ENCODE measurements around the gene PAX2. TPM values are rescaled to one million over a fixed set of nuclear protein-coding genes. Genes with fewer than 3 reads are reported as not detected.

Gene PAX2
- polyA plus RNA-seq, 2 of the 4 experiments (the other 2 are of a cell fraction) = 0.06 to 0.21 TPM

GRCh38 chr10:100723180-100723579 lies 22.2 kb upstream of the PAX2 start:
- FAIRE-seq = no peak

More at GRCh38 chr10:100723180-100723579, 22.2 kb upstream of the PAX2 start:
- POLR2A ChIA-PET = no interaction called here
- Histone ChIP-seq H3K4me1 (peaks cover 2% of the 10 kb centered on the region), H3K9me3 (no peaks in the 10 kb centered on the region), H3K27ac (no peak overlapping the region), H3K4me2 (no peak overlapping the region), H3K4me3 (no peak overlapping the region)
- 72% methylated on average over 5 of the region's 5 CpGs for WGBS (ENCODE audit: missing lambda C conversion rate)
- ATAC-seq (no peak), DNase-seq (ENCODE audit: low read depth in 1 of 2, low spot score in 1 of 2) (no peak)
- no peak for TF ChIP-seq HOXA7 (CRISPR knock-in tag; IDR thresholded peaks at IDR 0.05)
- TF ChIP-seq USF2 (IDR thresholded peaks at IDR 0.05) = no peak
- no peak for TF ChIP-seq RCOR1 (IDR thresholded peaks at IDR 0.05; ENCODE audit: low read depth, low read length)
- TF ChIP-seq JUNB (IDR thresholded peaks at IDR 0.05) = no peak
- no peak for TF ChIP-seq SMC3 (IDR thresholded peaks at IDR 0.05)
- no peak for TF ChIP-seq EP300 (IDR thresholded peaks at IDR 0.05)
- no peak for TF ChIP-seq MAX (IDR thresholded peaks at IDR 0.05)
- no peak for TF ChIP-seq ATOH8 (CRISPR knock-in tag; IDR thresholded peaks at IDR 0.05; ENCODE audit: low read depth)
- no peak for TF ChIP-seq RARB (CRISPR knock-in tag; IDR thresholded peaks at IDR 0.05)
- no peak for TF ChIP-seq HDAC2 (IDR thresholded peaks at IDR 0.05)
- TF ChIP-seq KDM1A (IDR thresholded peaks at IDR 0.05; ENCODE audit: low read depth) = no peak
- TF ChIP-seq REST (IDR thresholded peaks at IDR 0.05) = no peak
- no peak for TF ChIP-seq ZC3H11A (IDR thresholded peaks at IDR 0.05)
- no peak for TF ChIP-seq HOXB13 (CRISPR knock-in tag; IDR thresholded peaks at IDR 0.05; ENCODE audit: low read depth)
- TF ChIP-seq NR3C1 (IDR thresholded peaks at IDR 0.05) = no peak
- no peak for TF ChIP-seq GATA3 (IDR thresholded peaks at IDR 0.05; ENCODE audit: borderline replicate concordance)
- TF ChIP-seq ELK1 (IDR thresholded peaks at IDR 0.05; ENCODE audit: low read depth, low read length) = no peak
- no peak for TF ChIP-seq RAD21 (conservative IDR thresholded peaks at IDR 0.05 in 1 of 2, IDR thresholded peaks at IDR 0.05 in 1 of 2)
- CTCF ChIA-PET = interaction anchor here (0.8 to 7.4 kb wide), 2 partner anchors 18 to 73 kb away, joined by 3 to 129 read pairs; partner anchors contain the start of gene PAX2

Data from A549 (cell line).